ENCODE results near the gene IQCN.

IQCN gene, protein sequence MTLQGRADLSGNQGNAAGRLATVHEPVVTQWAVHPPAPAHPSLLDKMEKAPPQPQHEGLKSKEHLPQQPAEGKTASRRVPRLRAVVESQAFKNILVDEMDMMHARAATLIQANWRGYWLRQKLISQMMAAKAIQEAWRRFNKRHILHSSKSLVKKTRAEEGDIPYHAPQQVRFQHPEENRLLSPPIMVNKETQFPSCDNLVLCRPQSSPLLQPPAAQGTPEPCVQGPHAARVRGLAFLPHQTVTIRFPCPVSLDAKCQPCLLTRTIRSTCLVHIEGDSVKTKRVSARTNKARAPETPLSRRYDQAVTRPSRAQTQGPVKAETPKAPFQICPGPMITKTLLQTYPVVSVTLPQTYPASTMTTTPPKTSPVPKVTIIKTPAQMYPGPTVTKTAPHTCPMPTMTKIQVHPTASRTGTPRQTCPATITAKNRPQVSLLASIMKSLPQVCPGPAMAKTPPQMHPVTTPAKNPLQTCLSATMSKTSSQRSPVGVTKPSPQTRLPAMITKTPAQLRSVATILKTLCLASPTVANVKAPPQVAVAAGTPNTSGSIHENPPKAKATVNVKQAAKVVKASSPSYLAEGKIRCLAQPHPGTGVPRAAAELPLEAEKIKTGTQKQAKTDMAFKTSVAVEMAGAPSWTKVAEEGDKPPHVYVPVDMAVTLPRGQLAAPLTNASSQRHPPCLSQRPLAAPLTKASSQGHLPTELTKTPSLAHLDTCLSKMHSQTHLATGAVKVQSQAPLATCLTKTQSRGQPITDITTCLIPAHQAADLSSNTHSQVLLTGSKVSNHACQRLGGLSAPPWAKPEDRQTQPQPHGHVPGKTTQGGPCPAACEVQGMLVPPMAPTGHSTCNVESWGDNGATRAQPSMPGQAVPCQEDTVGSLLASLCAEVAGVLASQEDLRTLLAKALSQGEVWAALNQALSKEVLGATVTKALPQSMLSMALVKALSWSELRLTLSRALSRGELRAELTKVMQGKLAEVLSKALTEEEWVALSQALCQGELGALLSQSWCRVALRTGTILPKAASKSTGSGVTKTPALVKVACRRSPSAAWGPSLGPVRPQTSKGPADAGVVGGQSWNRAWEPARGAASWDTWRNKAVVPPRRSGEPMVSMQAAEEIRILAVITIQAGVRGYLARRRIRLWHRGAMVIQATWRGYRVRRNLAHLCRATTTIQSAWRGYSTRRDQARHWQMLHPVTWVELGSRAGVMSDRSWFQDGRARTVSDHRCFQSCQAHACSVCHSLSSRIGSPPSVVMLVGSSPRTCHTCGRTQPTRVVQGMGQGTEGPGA (N-terminal part only)

GRCh38 chr19:18274219-18274780 lies at the start of gene IQCN:
IQCN (minus strand) TSS chr19:18274452; CDS start chr19:18269478, 4,974 bp downstream.
- no peak for DNase-seq (ENCODE audit: low spot score)
- in situ Hi-C loops (cut with MboI; ENCODE audit: low pct_unique_long_range_greater_than_20kb, low sequenced_read_pairs, unreplicated experiment): no loop called here
- TF ChIP-seq CTCF (IDR thresholded peaks at IDR 0.05; ENCODE audit: extremely low read depth, insufficient read depth, missing control alignments): no peak

GRCh38 chr19:18322759-18323460 lies 48.7 kb upstream of the IQCN start, which contains the start of gene LSM4:
LSM4 (minus strand) TSS chr19:18323076; CDS start chr19:18323020, 56 bp downstream.
- DNase-seq (ENCODE audit: low spot score): peak; percentile 99
- TF ChIP-seq CTCF (IDR thresholded peaks at IDR 0.05; ENCODE audit: extremely low read depth, insufficient read depth, missing control alignments): peak; percentile 61
- in situ Hi-C loops (cut with MboI; ENCODE audit: low pct_unique_long_range_greater_than_20kb, low sequenced_read_pairs, unreplicated experiment): loop anchor here (5.0 kb wide), 1 partner anchor 46 kb away; no protein-coding TSS in a partner anchor

GRCh38 chr19:18322318-18322758 lies 48.1 kb upstream of the IQCN start:
- TF ChIP-seq CTCF (IDR thresholded peaks at IDR 0.05; ENCODE audit: extremely low read depth, insufficient read depth, missing control alignments): peak; percentile 36
- peak; percentile 64 for DNase-seq (ENCODE audit: low spot score)
- in situ Hi-C loops (cut with MboI; ENCODE audit: low pct_unique_long_range_greater_than_20kb, low sequenced_read_pairs, unreplicated experiment): loop anchor here (5.0 kb wide), 1 partner anchor 45 kb away; no protein-coding TSS in a partner anchor

GRCh38 chr19:18321734-18322102 lies 47.5 kb upstream of the IQCN start:
- in situ Hi-C loops (cut with MboI; ENCODE audit: low pct_unique_long_range_greater_than_20kb, low sequenced_read_pairs, unreplicated experiment): loop anchor here (5.0 kb wide), 1 partner anchor 44 kb away; no protein-coding TSS in a partner anchor
- TF ChIP-seq CTCF (IDR thresholded peaks at IDR 0.05; ENCODE audit: extremely low read depth, insufficient read depth, missing control alignments): no peak
- DNase-seq (ENCODE audit: low spot score): no peak

- no peak for DNase-seq (ENCODE audit: low spot score)
- in situ Hi-C loops (cut with MboI; ENCODE audit: low pct_unique_long_range_greater_than_20kb, low sequenced_read_pairs, unreplicated experiment): loop anchor here (5.0 kb wide), 1 partner anchor 44 kb away; no protein-coding TSS in a partner anchor
- TF ChIP-seq CTCF (IDR thresholded peaks at IDR 0.05; ENCODE audit: extremely low read depth, insufficient read depth, missing control alignments): no peak
These were observed 46.8 kb upstream of the IQCN start for GRCh38 chr19:18320865-18321733.

Data from GM13977 (cell line).